T-helper 1 cell (primary cell): Measurements from ENCODE around the gene NBAS.
A peak's percentile ranks its signal among the peaks of the same experiment; 100 is the strongest.
"Not testable (repeated sequence)": the region's sequence is repeated elsewhere in the genome, so short reads cannot be mapped to it uniquely, and the experiment has no call there.

ENCODE experiments used
- DNase-seq, 5 donors: peaks; one replicate each; pipeline ENCODE4 v3.0.0-alpha.2; 2012 to 2020

The NBAS gene

GRCh38 chr2:15355386-15355785 lies 205.7 kb downstream of the NBAS start:
- no peak for DNase-seq

GRCh38 chr2:15354596-15355366 lies 206.4 kb downstream of the NBAS start:
- DNase-seq, result no peak

DNA sequence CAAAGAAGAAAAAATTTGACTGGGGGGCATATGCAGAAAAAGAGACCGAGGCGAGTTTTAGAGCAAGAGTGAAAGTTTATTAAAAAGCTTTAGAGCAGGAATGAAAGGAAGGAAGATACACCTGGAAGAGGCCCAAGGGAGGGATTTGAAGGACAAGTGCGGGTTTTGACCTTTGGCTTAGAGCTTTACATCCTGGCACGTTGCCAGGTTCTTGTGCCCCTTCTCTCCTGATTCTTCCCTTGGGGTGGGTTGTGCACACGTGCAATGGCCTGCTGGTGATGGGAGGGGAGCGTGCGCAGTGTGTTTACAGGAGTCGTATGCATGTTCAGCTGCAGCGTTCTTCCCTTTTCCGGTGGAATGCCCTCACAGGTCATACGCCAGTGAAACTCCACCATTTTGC lies 208.8 kb downstream of the NBAS start:
- no peak for DNase-seq

- no peak for DNase-seq
These were observed 212.5 kb downstream of the NBAS start for GRCh38 chr2:15348636-15349035.

DNA sequence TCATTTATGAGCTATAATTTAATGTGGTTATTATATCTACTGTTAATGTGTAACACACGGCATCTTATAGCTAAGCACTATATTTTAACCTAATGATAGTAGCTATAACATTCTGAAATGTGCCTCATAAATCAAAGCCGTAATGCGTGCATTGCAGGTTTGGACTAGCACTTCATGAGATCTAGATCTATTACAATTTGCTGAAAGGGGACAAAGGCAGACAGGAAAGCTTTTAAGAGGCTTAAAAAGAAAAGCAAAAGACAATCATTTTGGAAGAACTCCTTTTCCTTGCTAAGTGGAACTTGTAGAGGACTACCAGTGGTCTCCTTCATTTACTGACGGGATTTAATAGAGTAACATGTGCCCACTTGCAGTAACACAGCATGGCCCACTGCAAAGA lies 213.1 kb downstream of the NBAS start:
- DNase-seq, result no peak

DNA sequence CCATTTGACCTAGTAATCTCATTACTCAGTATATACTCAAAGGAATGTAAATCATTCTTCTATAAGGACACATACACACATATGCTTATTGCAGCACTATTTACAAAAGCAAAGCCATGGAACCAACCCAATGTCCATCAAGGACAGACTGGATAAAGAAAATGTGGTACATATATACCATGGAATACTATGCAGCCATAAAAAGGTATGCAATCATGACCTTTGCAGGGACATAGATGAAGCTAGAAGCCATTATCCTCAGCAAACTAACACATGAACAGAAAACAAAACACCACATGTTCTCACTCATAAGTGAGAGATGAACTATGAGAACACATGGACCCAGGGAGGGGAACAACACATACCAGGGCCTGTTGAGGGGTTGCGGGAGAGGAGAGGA lies 214.5 kb downstream of the NBAS start:
- DNase-seq, result no peak

DNA sequence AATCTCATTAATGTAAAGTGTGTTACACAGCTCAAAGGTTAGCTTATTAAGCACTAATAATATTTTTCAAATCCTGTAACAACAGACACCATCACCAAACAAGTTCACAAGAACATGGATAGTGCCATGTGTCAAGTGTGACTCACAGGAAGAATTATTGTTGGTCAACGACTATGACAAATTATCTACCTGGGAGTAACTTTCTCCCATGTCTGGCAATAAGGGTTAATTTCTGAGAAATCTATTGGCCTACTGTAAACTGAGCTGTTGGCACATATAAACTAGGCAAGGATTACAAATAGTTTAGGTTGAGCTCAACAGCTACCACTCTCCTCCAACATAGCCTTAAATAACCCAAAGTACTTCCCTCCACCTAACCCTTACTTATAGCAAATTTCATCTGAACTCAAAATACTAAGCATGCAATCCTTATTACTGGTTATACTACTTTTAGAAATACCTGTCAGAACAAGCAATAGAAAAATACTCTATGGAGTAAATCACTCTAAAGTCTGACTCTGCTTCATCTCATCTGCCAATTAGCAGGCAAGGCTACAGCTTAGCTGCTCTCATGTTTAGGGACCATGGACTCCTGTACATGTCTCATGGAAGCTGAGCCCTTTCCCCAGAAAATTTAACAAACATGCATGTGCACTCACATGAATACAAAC lies 223.0 kb downstream of the NBAS start:
- DNase-seq, result no peak

- DNase-seq, result no peak
These were observed 226.3 kb downstream of the NBAS start for GRCh38 chr2:15334644-15335326.

DNA sequence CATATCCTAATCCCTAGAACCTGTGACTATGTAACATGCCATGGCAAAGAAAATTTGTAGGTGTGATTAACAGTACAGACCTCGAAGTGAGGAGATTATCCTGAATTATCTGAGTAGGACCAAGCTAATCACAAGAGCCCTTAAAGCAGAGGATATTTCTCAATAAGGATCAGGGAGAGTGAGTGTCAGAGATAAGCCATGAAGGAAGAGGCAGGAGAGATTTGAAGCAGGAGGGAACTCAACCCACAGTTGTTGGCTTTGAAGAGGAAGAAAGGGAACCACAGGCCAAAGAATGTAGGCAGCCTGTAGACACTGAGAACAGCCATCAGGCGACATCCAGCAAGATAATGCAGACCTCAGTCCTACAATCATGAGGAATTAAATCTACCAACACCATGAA lies 229.3 kb downstream of the NBAS start:
- DNase-seq, result no peak

DNA sequence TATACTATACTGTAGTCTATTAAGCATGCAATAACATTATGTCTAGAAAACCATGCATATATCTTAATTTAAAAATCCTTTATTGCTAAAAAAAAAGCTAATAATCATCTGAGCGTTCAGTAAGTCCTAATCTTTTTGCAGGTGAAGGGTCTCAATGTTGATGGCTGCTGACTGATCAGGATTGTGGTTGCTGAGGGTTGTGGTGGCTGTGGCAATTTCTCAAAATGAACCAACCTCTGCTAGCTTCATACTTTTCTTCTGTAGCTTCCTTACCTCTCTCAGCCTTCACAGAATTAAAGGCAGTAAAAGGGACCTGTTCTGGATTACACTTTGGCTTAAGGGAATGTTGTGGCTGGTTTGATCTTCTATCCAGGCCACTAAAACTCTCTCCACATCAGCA lies 235.8 kb downstream of the NBAS start:
- no peak for DNase-seq

GRCh38 chr2:15323227-15323626 lies 237.9 kb downstream of the NBAS start:
- no peak for DNase-seq

DNA sequence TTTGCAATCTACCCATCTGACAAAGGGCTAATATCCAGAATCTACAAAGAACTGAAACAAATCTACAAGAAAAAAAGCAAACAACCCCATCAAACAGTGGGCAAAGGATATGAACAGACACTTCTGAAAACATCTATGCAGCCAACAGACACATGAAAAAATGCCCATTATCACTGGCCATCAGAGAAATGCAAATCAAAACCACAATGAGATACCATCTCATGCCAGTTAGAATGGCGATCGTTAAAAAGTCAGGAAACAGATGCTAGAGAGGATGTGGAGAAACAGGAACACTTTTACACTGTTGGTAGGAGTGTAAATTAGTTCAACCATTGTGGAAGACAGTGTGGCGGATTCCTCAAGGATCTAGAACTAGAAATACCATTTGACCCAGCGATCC lies 239.7 kb downstream of the NBAS start:
- DNase-seq, result not testable (repeated sequence)

GRCh38 chr2:15316370-15316814 lies 244.7 kb downstream of the NBAS start:
- peak in 4 of 5 donors; percentile 5 to 72 (median 12) for DNase-seq

DNA sequence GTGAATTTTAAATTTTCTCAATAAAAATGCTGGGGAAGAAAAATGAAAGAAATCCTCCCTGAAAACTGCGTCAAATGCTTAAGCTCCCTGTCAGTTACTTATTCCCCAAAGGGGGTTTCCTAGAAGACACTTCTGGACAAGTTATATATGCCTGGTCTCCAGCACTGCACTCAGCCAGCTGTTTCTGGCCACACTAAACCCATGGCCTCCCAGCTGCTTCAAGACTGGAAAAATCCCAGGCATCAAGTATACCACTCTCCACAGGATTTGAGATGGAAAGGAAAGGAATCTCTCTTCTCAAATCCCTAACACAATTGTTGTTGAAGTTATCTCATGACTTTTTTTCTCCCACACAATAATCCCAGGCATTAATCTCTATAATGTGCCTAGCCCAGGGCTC lies 245.7 kb downstream of the NBAS start:
- no peak for DNase-seq

DNA sequence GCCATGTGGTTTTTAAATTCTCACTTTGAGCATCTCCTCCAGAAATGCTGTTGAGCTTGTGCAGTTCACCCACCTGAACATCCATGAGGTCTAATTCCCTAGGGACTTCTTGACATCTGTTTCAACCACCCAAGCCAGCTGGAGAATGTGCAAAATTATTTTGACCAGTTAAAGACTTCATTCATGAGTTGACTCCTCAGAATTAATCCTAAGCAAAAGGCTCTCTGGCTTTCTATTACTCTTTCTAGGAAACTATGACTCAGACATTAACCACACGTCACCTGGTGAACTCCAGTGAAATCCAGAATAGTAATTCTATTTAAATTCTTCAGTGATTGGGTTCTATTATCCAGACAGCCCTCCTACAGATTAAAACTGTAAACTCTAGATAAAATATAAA lies 247.5 kb downstream of the NBAS start:
- DNase-seq, result peak in 1 of 5 donors; percentile 42

- DNase-seq, result no peak
These were observed 249.2 kb downstream of the NBAS start for GRCh38 chr2:15311926-15312325.

DNA sequence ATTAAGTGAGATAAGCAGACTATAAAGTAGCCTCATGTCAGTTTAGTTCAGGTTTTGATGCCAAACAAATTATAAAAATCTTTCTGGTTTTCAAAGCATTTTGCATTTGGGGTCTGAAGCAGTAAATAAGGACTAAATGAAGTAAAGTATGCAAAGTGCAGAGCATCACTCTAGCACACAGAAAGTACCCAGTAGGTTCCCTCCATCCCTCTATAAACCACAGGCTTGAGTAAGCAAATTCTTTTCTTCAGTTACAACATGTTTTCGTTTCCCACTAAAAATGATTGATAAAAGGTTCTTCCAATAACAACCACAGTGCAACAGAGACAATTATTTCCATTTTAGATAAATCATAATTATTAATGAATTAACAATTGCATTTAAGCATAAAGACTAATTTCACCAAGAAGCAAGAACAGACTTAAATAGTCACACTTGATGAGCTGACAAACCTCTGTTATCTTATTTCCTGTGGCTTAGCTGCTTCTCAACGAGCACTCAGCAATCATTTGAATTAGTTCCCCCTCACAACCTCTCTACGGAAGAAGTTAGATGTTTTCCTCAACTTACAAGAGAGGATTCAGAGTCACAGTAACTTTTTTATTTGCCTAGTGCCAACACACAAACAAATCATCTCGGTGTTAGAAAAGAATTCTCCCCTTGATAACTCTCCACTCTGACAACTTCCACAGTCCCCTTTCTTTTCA lies 249.8 kb downstream of the NBAS start:
- DNase-seq, result peak in 1 of 5 donors; percentile 22

- no peak for DNase-seq
These were observed 253.6 kb downstream of the NBAS start for GRCh38 chr2:15307526-15307925.

- DNase-seq, result no peak
These were observed 254.4 kb downstream of the NBAS start for GRCh38 chr2:15306706-15307105.

DNA sequence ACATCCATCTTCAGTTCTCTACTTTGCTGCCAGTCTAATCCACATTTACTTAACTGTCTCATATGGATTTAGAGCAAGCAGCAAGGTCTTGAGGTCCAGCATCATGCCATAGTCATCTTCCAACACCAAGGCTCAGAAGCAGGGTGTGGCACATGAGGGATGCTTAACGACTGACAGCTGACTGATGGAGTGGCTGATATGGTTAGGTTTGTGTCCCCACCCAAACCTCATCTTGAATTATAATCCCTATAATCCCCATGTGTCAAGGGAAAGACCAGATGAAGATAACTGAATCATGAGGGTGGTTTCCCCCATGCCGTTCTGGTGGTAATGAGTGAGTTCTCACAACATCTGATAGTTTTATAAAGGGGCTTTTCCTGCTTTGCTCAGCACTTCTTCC lies 257.3 kb downstream of the NBAS start:
- no peak for DNase-seq

GRCh38 chr2:15302154-15302553 lies 259.0 kb downstream of the NBAS start:
- DNase-seq, result no peak

GRCh38 chr2:15300624-15301573 lies 260.2 kb downstream of the NBAS start:
- peak in 1 of 5 donors; percentile 23 for DNase-seq
